Endothelial cell of umbilical vein (primary cell): ENCODE results near the gene MRC2. TPM values are rescaled to one million over a fixed set of nuclear protein-coding genes. Genes with fewer than 3 reads are reported as not detected.

Experiments used
- BruUV-seq: library from RNA; stranded (reverse); fragments of 400-500 nt; replicated peaks from 2 replicates; lab custom pipeline; 2021; lab: Mats Ljungman, UMichigan
- CTCF ChIA-PET: fragments of 300-600, 350-600 bp; sonication (Branson Sonifier 250); formaldehyde crosslinking; loops from one replicate; lab custom pipeline; 2021; ENCODE audit warnings: antibody characterized with exemption, inconsistent platforms; lab: Charles Lee
- POLR2A ChIA-PET: fragments of 300-600, 350-600 bp; sonication (Branson Sonifier 250); formaldehyde crosslinking; loops from one replicate; lab custom pipeline; 2021; ENCODE audit warnings: antibody characterized with exemption, inconsistent platforms; lab: Charles Lee
- DNase-seq: peaks from one replicate; pipeline ENCODE4 v3.0.0-alpha.2; 2011; ENCODE audit warnings: low read depth, low spot score
- FAIRE-seq: peaks from 2 replicates; lab custom pipeline; 2011; peaks lifted over from hg19 to GRCh38; lab: Jason Lieb, UNC
- H2AFZ ChIP-seq: 2 replicates; pipeline ENCODE4 v1.6.0; 2012; ENCODE audit warnings: low read depth, low read length, control low read depth, inconsistent platforms
- H3K27ac ChIP-seq: 2 replicates; pipeline ENCODE4 v1.5.1; 2011; ENCODE audit warnings: low read depth, mild to moderate bottlenecking, control low read depth, low read length, moderate library complexity; ENCODE audit not compliant: insufficient read depth
- H3K27me3 ChIP-seq, 2 experiments: 2 replicates each; pipeline versions ENCODE4 v1.6.0 to v1.6.1; 2011; ENCODE audit warnings: low read length in 2 of 2, mixed read lengths in 1 of 2; ENCODE audit not compliant: control insufficient read depth in 2 of 2, insufficient read depth in 2 of 2
- H3K36me3 ChIP-seq, 2 experiments: 2 replicates in 1 of 2; 3 replicates in 1 of 2; pipeline ENCODE4 v1.5.1; 2011; ENCODE audit warnings: low read length in 2 of 2, mild to moderate bottlenecking in 1 of 2, moderate library complexity in 1 of 2; ENCODE audit not compliant: control insufficient read depth in 2 of 2, insufficient read depth in 2 of 2; ENCODE audit errors: extremely low read depth in 1 of 2
- H3K4me1 ChIP-seq: 3 replicates; pipeline ENCODE4 v1.5.1; 2011; ENCODE audit warnings: mild to moderate bottlenecking, low read length; ENCODE audit not compliant: control insufficient read depth, insufficient read depth; ENCODE audit errors: extremely low read depth
- H3K4me2 ChIP-seq: 2 replicates; pipeline ENCODE4 v1.6.1; 2011; ENCODE audit warnings: low read length, control low read depth, mixed read lengths; ENCODE audit not compliant: insufficient read depth
- H3K4me3 ChIP-seq, 3 experiments: fragments of 200-600 bp in 1 of 3; sonication (generic), shearing (Covaris generic) in 1 of 3; replicated peaks in 1 of 3; 2 replicates each; pipeline ENCODE4 v1.5.1; 2011 to 2016; ENCODE audit warnings: control low read depth in 3 of 3, low read length in 3 of 3, mild to moderate bottlenecking in 2 of 3, inconsistent platforms in 1 of 3, low read depth in 1 of 3, moderate library complexity in 1 of 3; ENCODE audit not compliant: insufficient read depth in 1 of 3
- H3K79me2 ChIP-seq: 2 replicates; pipeline ENCODE4 v1.6.0; 2012; ENCODE audit warnings: low read length, inconsistent platforms; ENCODE audit not compliant: control insufficient read depth, insufficient read depth
- H3K9ac ChIP-seq: replicated peaks from 2 replicates; pipeline ENCODE3; 2011; ENCODE audit warnings: low read length, control low read depth; ENCODE audit not compliant: insufficient read depth; ENCODE audit errors: extremely low read depth
- H3K9me1 ChIP-seq: replicated peaks from 3 replicates; pipeline ENCODE4 v1.6.0; 2011; ENCODE audit warnings: mild to moderate bottlenecking, low read length; ENCODE audit not compliant: control insufficient read depth, insufficient read depth; ENCODE audit errors: extremely low read depth
- H3K9me3 ChIP-seq: replicated peaks from 2 replicates; pipeline ENCODE4 v1.5.1; 2012; ENCODE audit warnings: low read length, inconsistent platforms; ENCODE audit not compliant: control insufficient read depth, insufficient read depth
- H4K20me1 ChIP-seq: replicated peaks from 2 replicates; pipeline ENCODE3; 2011; ENCODE audit warnings: mild to moderate bottlenecking, low read length; ENCODE audit not compliant: control insufficient read depth, insufficient read depth; ENCODE audit errors: extremely low read depth
- CTCF ChIP-seq, 2 donors: IDR thresholded peaks; 1 replicate in 1 of 2; 2 replicates in 1 of 2; pipeline ENCODE4 v1.5.1; 2011; ENCODE audit warnings: low read length in 2 of 2, mild to moderate bottlenecking in 2 of 2, moderate library complexity in 2 of 2, control low read depth in 1 of 2, inconsistent platforms in 1 of 2, low read depth in 1 of 2; ENCODE audit not compliant: insufficient read depth in 1 of 2; ENCODE audit errors: extremely low read depth in 1 of 2
- EZH2 ChIP-seq: IDR thresholded peaks from 2 replicates; pipeline ENCODE4 v1.6.1; 2012; ENCODE audit warnings: borderline replicate concordance, low read depth, mild to moderate bottlenecking, moderate library complexity, low read length, inconsistent platforms; ENCODE audit not compliant: severe bottlenecking
- FOS ChIP-seq: IDR thresholded peaks from 2 replicates; pipeline ENCODE4 v1.6.1; 2011; ENCODE audit warnings: mild to moderate bottlenecking, low read length, moderate library complexity, borderline replicate concordance; ENCODE audit not compliant: insufficient read depth
- GATA2 ChIP-seq: IDR thresholded peaks from 2 replicates; pipeline ENCODE4 v1.7.0; 2011; ENCODE audit warnings: low read depth, mild to moderate bottlenecking, moderate library complexity, mixed read lengths, low read length; ENCODE audit not compliant: insufficient read length, insufficient read depth
- JUN ChIP-seq: IDR thresholded peaks from 2 replicates; pipeline ENCODE4 v1.6.1; 2011; ENCODE audit warnings: borderline replicate concordance, low read depth; ENCODE audit not compliant: insufficient read length, insufficient read depth
- MAX ChIP-seq: IDR thresholded peaks from 2 replicates; pipeline ENCODE4 v1.6.1; 2011; ENCODE audit not compliant: insufficient read depth, insufficient read length
- MYC ChIP-seq: IDR thresholded peaks from one replicate; pipeline ENCODE4 v1.6.1; 2011; ENCODE audit warnings: mild to moderate bottlenecking, low read depth, low read length
- POLR2A ChIP-seq: IDR thresholded peaks from 2 replicates; pipeline ENCODE4 v1.6.1; 2012; ENCODE audit warnings: low read depth, mild to moderate bottlenecking, control low read depth, low read length
- POLR2AphosphoS5 ChIP-seq: IDR thresholded peaks from 2 replicates; pipeline ENCODE4 v1.6.1; 2012; ENCODE audit warnings: low read depth, mild to moderate bottlenecking, control low read depth, low read length, moderate library complexity; ENCODE audit not compliant: insufficient read depth
- dilution Hi-C: fragments of 300-500 bp; cut with MboI; formaldehyde crosslinking; loops from one replicate; pipeline ENCODE4 v1.15.0; 2019; ENCODE audit warnings: low sequenced_read_pairs; ENCODE audit not compliant: extremely low pct_ligation_motif_present
- intact Hi-C: fragments of 100-400 bp; cut with micrococcal nuclease; formaldehyde crosslinking; loops from one replicate; pipeline ENCODE4 v1.10.0; 2022
- polyA plus RNA-seq, 4 experiments: library from polyadenylated mRNA; depleted of rRNA in 3 of 4; stranded (reverse) in 3 of 4; unstranded in 1 of 4; fragments of >200 nt; gene quantifications; 2 replicates each; pipeline versions ENCODE4 v1.2.1 to v1.2.3, GENCODE V29; 2011 to 2012; ENCODE audit warnings: missing spikeins in 1 of 4
- total RNA-seq: library from RNA; stranded (reverse); gene quantifications from 2 replicates; pipeline ENCODE4 v1.2.3, GENCODE V29; 2021

The MRC2 gene
- total and polyA plus RNA-seq, 2 donors (not counting 3 experiments of a cell fraction or from before 2014, with no cell fraction given): 30.6 to 52.7 TPM

GRCh38 chr17:62652251-62653001 lies 25.0 kb downstream of the MRC2 start:
- Histone ChIP-seq H3K36me3 (no peaks in the 10 kb centered on the region), H3K4me2 (peak overlapping the region; percentile 71)
- CTCF ChIA-PET: no interaction called here

GRCh38 chr17:62653002-62653825 lies 25.7 kb downstream of the MRC2 start:
- dilution Hi-C loops: no loop called here
- FAIRE-seq: peak; percentile 38
- no TSS peak for BruUV-seq

More at GRCh38 chr17:62652251-62653001, 25.0 kb downstream of the MRC2 start:
- peak overlapping the region; percentile 50 to 69 (median 55) for H3K4me3 ChIP-seq
- peak overlapping the region; percentile 64 for H2AFZ ChIP-seq
- H3K27ac ChIP-seq: peak overlapping the region; percentile 92
- no peaks in the 10 kb centered on the region for H3K79me2 ChIP-seq
- TF ChIP-seq JUN (no peak), GATA2 (peak; percentile 13), POLR2AphosphoS5 (peak; percentile 94), MAX (no peak)
- H3K9ac ChIP-seq: peak overlapping the region; percentile 85
- peaks cover 16% of the 10 kb centered on the region for H3K4me1 ChIP-seq
- H3K9me1 ChIP-seq: no peaks in the 10 kb centered on the region
- H3K9me3 ChIP-seq: no peaks in the 10 kb centered on the region
- no TSS peak for BruUV-seq
- POLR2A ChIA-PET: interaction anchor here (0.6 kb wide), 1 partner anchor 681 kb away, joined by 7 read pairs; no protein-coding TSS in a partner anchor
- DNase-seq: peak; percentile 83
- no peaks in the 10 kb centered on the region for H4K20me1 ChIP-seq
- FAIRE-seq: peak; percentile 95
- no peaks in the 10 kb centered on the region for H3K27me3 ChIP-seq
- intact Hi-C loops (loop anchor here (1.0 kb wide), 2 partner anchors 25 to 79 kb away; partner anchors contain the start of gene MRC2), dilution Hi-C loops (no loop called here)

More at GRCh38 chr17:62653002-62653825, 25.7 kb downstream of the MRC2 start:
- Histone ChIP-seq H4K20me1 (no peaks in the 10 kb centered on the region), H3K79me2 (no peaks in the 10 kb centered on the region), H3K9ac (peak overlapping the region; percentile 85), H3K27me3 (no peaks in the 10 kb centered on the region), H3K4me3 (peak overlapping the region; percentile 50 to 69 (median 55)), H3K36me3 (no peaks in the 10 kb centered on the region), H3K9me1 (no peaks in the 10 kb centered on the region), H3K27ac (peak overlapping the region; percentile 92), H3K9me3 (no peaks in the 10 kb centered on the region), H3K4me2 (peak overlapping the region; percentile 71), H3K4me1 (peaks cover 16% of the 10 kb centered on the region), H2AFZ (peak overlapping the region; percentile 64)
- ChIA-PET POLR2A (interaction anchor here (0.6 kb wide), 1 partner anchor 59 kb away, joined by 3 read pairs; no protein-coding TSS in a partner anchor), CTCF (interaction anchor here (1.1 kb wide), 1 partner anchor 19 kb away, joined by 5 read pairs; no protein-coding TSS in a partner anchor)
- peak; percentile 30 for DNase-seq
- TF ChIP-seq MYC (no peak), POLR2AphosphoS5 (no peak), POLR2A (no peak), JUN (no peak), FOS (no peak), MAX (no peak), CTCF (IDR thresholded peaks at IDR 0.05; ENCODE audit: extremely low read depth in 1 of 2, insufficient read depth in 1 of 2, low read depth in 1 of 2, low read length in 2 of 2) (no peak), EZH2 (no peak), GATA2 (no peak)
- intact Hi-C loops: no loop called here
